GOT3 (cell line): ENCODE data around the gene NHLRC3.
"Not testable (repeated sequence)": the region's sequence is repeated elsewhere in the genome, so short reads cannot be mapped to it uniquely, and the experiment has no call there.

Experiments used
- DNase-seq: peaks from one replicate; lab custom pipeline; 2025; ENCODE audit warnings: mixed read lengths; lab: John Stamatoyannopoulos, UW

The NHLRC3 gene

DNA sequence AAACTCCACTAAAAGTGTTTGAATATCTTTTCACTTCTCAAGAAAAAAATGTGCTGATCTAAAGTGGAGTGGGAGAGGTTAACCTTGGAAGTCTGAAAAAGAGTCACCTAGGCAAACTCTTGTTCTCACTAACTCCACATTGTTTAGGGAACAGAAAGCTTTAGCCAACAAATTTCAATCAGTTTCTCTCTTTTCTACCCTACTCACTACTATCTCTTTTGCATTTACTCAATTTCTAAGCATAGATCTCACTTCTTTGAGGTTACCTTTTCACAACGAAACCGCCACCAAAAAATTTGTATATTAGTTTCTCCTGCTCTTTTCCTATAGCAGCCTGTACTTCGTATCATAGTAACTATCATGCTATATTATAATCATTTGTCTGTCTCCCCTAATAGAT is 6.3 kb downstream of the NHLRC3 start:
- DNase-seq: no peak

DNA sequence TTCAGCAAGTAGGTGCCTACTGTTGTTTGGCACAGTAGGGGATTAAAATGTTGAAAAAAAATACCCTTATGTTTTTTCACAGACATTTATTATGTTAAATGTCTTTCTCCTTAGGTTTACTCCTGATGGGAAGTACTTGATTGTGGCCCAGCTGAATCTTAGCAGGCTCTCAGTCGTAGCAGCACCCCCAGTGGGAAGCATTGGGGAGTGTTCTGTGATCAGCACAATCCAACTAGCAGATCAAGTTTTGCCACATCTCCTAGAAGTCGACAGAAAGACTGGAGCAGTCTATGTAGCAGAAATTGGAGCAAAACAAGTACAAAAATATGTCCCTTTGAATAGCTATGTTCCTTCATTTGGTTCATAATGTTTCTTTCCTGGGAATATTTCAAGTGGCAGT is 9.3 kb downstream of the NHLRC3 start:
- DNase-seq: no peak

DNA sequence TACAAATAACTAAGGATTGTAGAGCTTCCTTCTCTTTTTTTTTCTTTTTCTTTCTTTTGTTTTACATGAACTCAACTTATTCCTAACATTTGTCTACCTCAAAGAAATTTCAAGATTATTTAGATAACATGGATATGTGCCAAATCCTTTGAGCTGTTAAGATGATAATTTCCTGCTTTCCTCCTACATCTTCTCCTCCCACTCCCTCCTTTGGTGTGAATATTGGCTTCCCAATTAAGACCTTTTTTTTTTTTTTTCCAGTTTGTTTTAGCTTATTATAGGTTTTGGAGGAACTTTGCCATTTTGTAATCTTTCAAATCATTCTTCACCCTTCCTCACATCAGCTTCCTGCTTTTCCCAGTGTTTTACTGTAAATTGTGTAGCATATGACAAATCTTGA is 10.6 kb downstream of the NHLRC3 start:
- no peak for DNase-seq

DNA sequence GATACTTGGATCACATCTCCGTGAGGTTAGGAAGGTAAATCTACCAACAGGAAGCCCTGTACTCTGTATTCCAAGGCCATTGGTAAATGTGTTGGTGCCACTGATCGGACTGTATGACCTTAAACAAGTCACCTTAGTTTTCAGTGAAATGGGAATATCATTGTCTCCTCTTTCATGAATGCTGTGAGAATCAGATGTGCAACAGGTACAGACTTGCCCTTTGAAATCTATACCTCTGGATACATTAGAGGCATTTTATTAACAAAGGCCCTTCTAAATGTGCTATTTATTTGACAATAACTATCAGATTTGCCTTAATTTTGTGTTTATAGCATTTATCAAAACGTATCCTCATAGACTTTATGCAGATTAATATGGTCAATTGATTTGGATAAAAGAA is 11.0 kb downstream of the NHLRC3 start:
- DNase-seq: no peak

DNA sequence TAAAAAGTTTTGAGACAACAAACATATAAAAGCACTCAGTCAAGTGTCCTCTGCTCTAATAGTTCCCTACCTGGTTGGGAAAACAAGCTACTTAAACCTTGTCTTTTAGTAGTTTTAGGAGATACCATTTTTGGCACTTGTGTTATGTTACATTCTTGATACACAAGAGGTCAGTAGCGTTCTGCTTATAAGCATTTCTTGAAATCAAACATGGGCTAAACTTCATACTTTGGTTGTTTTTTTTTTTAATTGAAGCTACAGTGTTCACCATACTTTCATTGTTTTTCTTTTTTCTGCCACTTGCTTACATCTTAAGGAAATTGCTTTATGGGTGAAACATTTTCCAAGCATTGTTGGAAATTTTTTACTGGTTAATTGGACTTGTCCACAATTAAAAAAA is 12.9 kb downstream of the NHLRC3 start:
- no peak for DNase-seq

DNA sequence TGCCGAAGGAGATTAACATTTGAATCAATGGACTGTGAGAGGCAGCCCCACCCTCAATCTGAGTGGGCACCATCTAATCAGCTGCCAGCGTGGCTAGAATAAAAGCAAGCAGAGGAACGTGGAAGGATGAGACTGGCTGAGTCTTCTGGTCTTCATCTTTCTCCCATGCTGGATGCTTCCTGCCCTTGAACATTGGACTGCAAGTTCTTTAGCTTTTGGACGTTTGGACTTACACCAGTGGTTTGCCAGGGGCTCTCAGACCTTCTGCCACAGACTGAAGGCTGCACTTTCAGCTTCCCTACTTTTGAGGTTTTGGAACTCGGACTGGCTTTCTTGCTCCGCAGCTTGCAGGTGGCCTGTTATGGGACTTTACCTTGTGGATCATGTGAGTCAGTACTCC is 14.7 kb downstream of the NHLRC3 start:
- no peak for DNase-seq

DNA sequence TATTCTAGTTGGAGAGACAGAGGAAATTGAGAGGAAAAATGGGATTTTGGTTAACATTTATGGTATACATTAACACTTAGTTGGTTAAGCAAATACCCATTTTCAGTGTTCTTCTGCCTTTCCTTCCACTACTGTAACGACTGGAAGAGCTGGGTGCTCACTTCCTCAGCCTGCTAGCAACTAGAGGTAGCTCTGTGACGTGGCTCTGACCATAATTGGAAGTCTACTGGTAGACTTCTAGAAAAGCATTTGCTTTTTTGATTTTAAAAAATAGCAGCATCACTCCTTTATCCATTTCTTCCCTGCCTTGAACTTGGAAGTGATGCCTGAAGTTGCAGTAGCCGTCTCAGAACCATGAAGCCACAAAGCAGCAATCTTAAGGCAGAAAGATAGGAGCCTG is 15.9 kb downstream of the NHLRC3 start:
- DNase-seq: no peak

DNA sequence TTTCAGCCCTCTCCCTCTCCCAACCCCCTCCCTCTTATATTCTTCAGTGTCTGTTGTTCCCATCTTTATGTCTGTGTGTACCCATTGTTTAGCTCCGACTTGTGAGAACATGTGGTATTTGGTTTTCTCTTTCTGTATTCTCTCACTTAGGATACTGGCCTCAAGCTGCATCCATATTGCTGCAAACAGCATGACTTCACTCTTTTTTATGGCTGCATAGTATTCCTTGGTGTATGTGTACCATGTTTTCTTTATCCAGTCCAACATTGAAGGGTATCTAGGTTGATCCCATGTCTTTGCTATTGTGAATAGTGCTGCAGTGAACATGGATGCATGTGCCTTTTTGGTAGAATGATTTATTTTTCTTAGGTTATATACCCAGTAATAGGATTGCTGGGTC is 17.8 kb downstream of the NHLRC3 start:
- no peak for DNase-seq

DNA sequence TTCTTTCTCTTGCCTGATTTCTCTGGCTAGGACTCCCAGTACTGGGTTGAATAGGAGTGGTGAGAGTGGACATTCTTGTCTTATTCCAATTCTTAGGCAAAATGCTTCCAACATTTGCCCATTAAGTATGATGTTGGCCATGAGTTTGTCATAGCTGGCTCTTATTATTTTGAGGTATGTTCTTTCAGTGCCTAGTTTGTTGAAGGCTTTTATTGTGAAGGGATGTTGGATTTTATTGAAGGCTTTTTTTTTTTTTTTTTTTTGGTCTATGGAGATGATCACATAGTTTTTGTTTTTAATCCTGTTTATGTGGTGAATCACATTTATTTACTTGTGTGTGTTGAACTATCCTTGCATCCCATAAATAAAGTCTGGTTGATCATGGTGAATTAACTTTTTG is 19.8 kb downstream of the NHLRC3 start:
- DNase-seq: no peak

DNA sequence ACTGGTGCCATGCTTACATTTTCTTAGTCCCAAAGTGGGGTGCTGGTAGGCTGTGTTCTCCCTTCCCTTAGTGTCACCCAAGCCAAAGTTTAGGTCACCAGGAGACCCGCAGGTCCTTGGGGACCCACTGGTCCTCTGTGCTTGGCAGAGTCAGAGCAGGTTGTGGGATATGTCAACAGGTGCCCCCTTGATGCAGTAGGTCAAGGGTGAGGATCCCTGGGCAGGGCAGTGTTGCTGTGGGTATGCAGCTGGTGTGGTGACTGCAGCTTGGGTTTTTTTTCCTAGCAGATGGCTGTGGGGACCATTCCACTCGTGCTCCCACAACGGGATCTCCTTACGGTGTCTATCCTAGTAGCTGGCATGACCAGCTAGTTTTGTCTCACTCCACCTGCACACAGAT is 23.7 kb downstream of the NHLRC3 start:
- DNase-seq: no peak

DNA sequence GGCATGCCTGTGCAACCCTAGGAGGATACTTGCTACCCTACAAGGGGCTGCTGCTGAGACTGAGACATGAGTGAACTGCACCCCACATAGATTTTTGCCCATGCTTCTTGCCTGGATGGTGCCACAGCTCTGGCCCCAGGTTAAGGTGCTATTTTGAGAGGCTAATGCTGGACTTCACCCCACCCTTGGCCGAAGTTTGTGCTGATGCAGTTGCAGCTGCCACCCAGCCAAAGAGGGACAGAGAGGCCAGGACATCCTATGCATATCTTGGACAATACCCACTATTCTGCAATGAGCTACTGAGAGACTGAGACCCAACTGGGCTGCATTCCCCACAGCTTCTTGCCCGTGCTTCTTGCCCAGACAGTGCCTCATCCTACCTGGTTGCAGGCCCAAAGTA is 34.6 kb downstream of the NHLRC3 start:
- no peak for DNase-seq

DNA sequence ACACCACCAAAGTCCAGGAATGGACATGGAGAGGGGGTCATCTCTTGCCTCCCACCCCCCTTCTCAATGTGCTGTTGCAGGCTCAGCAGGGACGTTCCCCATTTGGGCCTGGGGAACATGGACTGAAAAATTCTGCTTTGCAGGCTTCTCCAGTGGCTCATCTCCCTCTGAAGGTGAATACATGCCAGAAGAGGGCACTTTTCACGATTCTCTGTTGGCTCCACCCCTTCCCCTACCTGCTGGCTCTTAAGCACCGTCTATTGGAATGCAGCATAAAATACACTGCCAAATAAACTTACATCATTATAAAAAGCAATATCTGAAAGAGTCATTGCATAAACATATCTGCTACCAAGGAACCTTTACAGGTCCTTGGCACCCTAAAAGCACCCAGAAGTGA is 35.7 kb downstream of the NHLRC3 start:
- no peak for DNase-seq

DNA sequence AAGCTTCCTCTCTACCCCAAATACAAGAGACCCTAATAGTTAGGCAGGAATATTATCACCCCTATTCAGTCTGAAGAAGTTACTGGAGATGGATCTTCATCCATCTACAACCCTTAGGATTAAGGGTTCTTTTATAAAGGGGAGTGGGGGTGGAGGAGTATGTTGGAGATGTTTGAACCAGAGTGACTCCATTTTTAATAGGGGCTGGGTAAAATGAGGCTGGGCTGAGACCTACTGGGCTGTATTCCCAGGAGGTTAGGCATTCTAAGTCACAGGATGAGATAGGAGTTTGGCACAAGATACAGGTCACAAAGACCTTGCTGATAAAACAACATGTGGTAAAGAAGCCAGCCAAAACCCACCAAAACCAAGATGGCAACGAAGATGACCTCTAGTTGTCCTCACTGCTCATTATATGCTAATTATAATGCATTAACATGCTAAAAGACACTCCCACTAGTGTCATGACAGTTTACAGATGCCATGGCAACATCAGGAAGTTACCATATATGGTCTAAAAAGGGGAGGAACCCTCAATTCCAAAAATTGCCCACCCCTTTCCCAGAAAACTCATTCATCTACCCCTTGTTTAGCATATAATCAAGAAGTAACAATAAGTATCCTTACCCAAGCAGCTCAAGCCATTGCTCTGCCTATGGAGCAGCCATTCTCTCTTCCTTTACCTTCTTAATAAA is 48.1 kb downstream of the NHLRC3 start:
- not testable (repeated sequence) for DNase-seq

DNA sequence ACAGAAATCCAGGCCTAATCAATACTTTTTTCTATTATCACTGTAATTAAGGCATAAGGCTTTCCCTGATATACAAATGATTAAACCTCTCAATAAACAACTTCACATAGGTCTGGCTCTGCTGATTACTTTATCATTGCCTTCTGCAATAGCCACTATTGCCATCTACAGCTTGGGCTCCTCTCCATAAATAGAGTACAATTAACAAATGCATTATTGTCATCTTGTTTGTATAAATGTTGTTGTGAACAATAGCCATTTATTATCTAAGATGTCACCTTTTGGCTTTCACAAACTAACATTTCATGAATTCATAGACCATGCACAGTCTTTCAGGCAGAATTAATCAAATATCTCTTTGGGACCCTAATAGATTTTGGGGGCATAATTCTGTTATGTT is 53.3 kb downstream of the NHLRC3 start:
- DNase-seq: no peak

DNA sequence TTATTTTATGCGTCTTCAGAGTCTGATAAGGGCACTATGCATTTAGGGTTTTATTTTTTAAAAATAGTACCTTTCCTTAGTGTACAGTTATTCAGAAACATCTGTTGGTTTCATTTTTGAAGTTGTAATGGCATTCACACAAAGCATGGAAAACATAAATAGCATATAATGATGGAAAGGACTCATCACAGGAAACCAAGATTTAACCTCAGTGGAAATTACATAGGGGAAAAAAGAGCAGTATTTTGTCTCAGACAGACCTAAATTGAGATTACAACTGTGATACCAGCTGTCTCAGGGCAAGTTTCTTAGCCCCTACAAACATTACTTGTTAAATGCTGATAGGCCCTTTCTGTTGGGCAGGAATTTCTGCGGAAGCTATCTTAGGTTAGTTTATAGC is 57.2 kb downstream of the NHLRC3 start:
- no peak for DNase-seq

DNA sequence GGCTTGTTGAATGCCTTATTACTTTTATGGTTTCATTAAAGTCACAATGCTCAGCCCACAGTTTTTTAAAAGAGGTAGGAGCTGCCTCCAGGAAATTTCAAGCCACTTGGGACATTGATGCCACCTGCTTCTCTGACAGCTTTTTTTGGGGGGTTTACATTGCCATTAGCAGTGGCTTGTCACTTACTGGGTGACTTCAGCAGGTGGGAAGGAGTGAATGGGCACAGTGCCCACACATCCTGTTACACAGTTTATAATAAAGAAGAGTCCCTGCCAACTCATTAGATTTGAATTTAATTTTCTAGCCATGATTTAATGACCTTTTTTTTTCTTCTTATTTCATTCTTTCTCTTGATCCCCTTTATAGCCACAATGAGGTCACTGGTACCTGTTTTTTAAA is 61.0 kb downstream of the NHLRC3 start:
- DNase-seq: no peak
